Frontal cortex (tissue), 1 donor: Measurements from ENCODE around the gene SPCS3. TPM values are rescaled to one million over a fixed set of nuclear protein-coding genes. Genes with fewer than 3 reads are reported as not detected.

Experiments used
- total RNA-seq: library from RNA; depleted of rRNA; stranded (reverse); fragments of >200 nt; gene quantifications from one replicate; pipeline ENCODE4 v1.2.3, GENCODE V29; 2014

The SPCS3 gene
- total RNA-seq, 1 donor from 2014 or later = 108 TPM

Other genes starting within 250 kb of the SPCS3 start
- 0.82 TPM for gene SPATA4, start 124.4 kb upstream of the SPCS3 start, total RNA-seq
- 0.41 TPM for gene ASB5, start 50.7 kb upstream of the SPCS3 start, total RNA-seq